LoVo (cell line): Measurements from ENCODE around the gene MAGEC2.

Experiments
- DNase-seq: peaks from one replicate; pipeline ENCODE4 v3.0.0-alpha.2; 2016; ENCODE audit warnings: low spot score

Gene MAGEC2

GRCh38 chrX:142204522-142205433, at the start of gene MAGEC2:
MAGEC2 (minus strand) TSS chrX:142205290; CDS start chrX:142203987, 1,303 bp downstream.
- no peak for DNase-seq

DNA sequence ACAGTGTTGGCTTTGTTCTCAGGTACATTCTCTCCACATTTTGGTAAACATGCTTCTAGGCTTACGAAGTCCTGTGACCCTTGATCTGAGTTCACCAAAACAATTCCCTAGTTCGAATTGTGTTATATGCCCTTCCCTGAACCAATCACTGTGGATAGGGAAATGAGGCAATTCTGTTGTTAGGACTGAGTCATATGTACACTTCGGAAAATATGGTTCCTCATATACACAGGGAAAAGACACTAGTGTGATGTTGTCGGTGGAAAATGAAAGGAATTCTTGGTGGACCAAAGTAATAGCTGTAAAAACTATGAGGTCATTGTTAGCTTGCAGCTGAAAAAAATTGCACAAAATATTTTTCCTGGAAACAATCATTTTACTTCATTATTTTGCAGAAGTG, 46.6 kb upstream of the MAGEC2 start:
- no peak for DNase-seq

- DNase-seq: no peak
Observed at GRCh38 chrX:142251202-142251601, 46.1 kb upstream of the MAGEC2 start.

DNA sequence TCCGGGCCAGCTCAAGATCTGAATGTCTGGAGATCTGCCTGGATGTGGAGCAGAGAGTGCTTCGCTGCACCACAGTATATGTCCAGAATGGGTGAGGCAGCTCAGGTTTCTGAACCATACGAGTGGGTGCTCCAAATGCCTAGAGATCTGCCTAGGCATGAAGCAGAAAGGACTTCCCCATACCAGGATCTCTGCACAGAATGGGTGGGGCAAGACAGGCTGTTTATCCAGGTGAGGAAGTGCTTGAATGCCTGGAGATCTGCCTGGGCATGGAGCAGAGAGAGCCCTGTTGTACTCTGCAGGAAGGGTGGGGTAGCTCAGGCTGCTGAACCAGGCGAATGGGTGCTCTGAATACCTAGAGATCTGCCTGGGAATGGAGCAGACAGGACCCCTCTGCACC, 45.4 kb upstream of the MAGEC2 start:
- no peak for DNase-seq

GRCh38 chrX:142249721-142250120, 44.6 kb upstream of the MAGEC2 start:
- no peak for DNase-seq

- no peak for DNase-seq
Observed at GRCh38 chrX:142244568-142244967, 39.5 kb upstream of the MAGEC2 start.

DNA sequence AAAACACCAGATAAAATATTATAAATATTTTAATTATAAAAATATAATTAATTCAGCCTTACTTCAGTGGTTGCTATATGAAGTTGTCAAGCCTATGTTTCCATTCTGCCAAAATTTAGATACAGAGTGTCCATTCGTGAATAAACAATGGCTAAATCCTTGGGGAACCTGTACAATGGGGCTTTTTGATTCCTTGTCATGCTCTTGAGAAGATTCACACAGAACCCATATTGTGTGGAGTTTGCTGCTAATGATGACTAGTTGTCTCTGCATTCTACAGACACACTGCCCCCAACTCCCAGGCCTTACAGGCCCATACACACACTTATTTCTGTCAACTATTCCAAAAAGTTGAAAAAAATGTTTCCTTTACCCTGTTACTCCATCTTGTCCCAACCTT, 33.4 kb upstream of the MAGEC2 start:
- DNase-seq: no peak

DNA sequence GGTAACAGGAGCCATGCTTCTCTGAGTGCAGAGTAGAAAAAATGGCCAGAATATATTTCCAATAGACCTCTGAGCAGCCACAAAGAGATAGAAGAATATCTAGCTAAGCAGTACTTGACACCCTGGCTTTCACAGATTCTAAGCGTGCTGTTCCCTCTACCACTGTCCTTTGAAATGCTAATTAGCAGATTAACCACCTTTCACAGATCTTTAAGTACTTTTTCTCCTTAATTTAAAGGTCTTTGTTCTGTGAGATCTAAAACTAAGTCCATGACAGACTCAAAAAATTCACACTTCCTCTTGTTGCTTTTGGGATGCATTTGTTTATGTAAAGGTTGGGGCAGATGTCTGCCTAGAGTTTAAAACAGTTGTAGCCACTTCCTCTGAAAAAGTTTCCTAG, 28.3 kb upstream of the MAGEC2 start:
- no peak for DNase-seq

DNA sequence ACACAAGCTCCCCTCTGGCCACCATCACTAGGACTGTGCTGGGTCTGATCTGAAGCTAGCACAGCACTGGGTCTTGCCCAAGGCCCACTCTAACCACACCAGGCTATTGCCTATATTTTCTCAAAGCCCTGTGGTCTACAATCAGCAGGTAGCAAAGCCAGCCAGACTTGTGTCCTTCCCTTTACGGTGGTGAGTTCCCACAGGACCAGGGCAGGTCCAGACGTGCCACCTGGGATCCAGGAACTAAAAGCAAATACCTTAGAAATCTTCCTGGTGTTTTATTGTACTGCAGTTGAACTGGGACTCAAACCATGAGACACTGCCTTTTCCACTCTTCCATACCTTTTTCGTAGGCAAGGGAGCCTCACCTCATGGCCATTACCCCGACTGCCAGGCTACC, 9.0 kb upstream of the MAGEC2 start:
- no peak for DNase-seq

DNA sequence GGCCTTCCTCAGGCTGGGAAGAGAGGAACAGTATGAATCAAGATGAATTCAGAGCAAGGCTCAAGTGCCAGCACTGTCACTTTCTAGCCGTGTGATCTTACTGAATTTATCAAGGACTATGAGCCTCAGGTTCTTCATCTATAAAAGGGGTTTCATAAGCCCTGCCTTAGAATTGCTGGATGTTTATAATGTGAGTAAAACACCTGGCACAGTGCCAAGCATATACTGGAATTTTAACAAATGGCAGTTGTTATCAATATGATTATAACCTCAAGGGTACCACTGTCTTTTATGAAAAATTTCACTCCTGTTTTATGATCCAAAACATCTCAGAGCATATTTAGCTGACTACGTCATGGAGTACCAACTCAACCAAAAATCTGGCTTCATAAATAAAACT, 4.0 kb downstream of the MAGEC2 start:
- no peak for DNase-seq

- peak; percentile 0 for DNase-seq
Observed at GRCh38 chrX:142186103-142186502, 19.0 kb downstream of the MAGEC2 start.

- DNase-seq: no peak
Observed at GRCh38 chrX:142184756-142185602, 20.1 kb downstream of the MAGEC2 start.

DNA sequence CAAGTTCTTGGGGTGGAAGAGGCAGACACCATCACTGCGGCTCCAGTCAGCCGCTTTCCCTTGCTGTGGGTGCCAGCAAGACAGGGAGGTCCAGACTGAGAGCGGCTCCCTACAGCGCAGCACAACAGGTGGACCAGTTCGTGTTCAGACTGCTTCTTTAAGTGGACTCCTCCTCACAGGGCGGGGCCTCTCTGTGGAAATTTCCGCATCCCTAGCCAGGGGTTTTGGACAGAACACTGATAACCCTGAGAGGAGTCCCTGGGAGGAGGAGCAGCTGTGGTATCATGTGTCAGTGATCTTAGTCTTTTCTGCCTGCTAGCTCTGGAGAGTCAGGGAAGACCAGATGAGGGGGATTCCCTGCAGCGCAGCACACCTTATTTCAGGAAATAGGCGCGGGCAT, 48.5 kb downstream of the MAGEC2 start:
- no peak for DNase-seq
